ENCODE results near the gene LRSAM1.
A peak's percentile ranks its signal among the peaks of the same experiment; 100 is the strongest.

Gene LRSAM1

GRCh38 chr9:127537792-127538191 lies 86.5 kb downstream of the LRSAM1 start:
- DNase-seq = no peak

GRCh38 chr9:127538849-127539258 lies 87.5 kb downstream of the LRSAM1 start:
- no peak for DNase-seq

- DNase-seq = no peak
Observed at GRCh38 chr9:127539259-127539981, 88.1 kb downstream of the LRSAM1 start.

- no peak for DNase-seq
Observed at GRCh38 chr9:127539982-127540663, 88.8 kb downstream of the LRSAM1 start.

- DNase-seq = no peak
Observed at GRCh38 chr9:127540664-127541041, 89.3 kb downstream of the LRSAM1 start.

GRCh38 chr9:127541176-127541575 lies 89.9 kb downstream of the LRSAM1 start:
- no peak for DNase-seq

- DNase-seq = no peak
Observed at GRCh38 chr9:127541865-127542264, 90.6 kb downstream of the LRSAM1 start.

GRCh38 chr9:127543221-127543620 lies 91.9 kb downstream of the LRSAM1 start:
- DNase-seq = no peak

- no peak for DNase-seq
Observed at GRCh38 chr9:127543973-127544533, 92.7 kb downstream of the LRSAM1 start.

- DNase-seq = peak; percentile 35
Observed at GRCh38 chr9:127545196-127546124, 94.2 kb downstream of the LRSAM1 start.

GRCh38 chr9:127546125-127546832 lies 95.0 kb downstream of the LRSAM1 start:
- DNase-seq = no peak

GRCh38 chr9:127548352-127548881 lies 97.1 kb downstream of the LRSAM1 start:
- DNase-seq = no peak

GRCh38 chr9:127549218-127549617 lies 97.9 kb downstream of the LRSAM1 start:
- no peak for DNase-seq

- DNase-seq = no peak
Observed at GRCh38 chr9:127549751-127550150, 98.4 kb downstream of the LRSAM1 start.

- no peak for DNase-seq
Observed at GRCh38 chr9:127550282-127550681, 99.0 kb downstream of the LRSAM1 start.

- DNase-seq = no peak
Observed at GRCh38 chr9:127550751-127551150, 99.4 kb downstream of the LRSAM1 start.
